Testis (tissue), 2 donors: ENCODE results near the gene UBAC1.

Experiments used
- POLR2A ChIP-seq: fragments of 450-650 bp; IDR thresholded peaks from one replicate; pipeline ENCODE4 v1.6.1; 2017; ENCODE audit warnings: antibody characterized with exemption, mild to moderate bottlenecking, moderate library complexity
- TF ChIP-seq, protein P1 (sequence below), 3 experiments: fragments of 450-650 bp in 2 of 3; fragments of 200-600 bp in 1 of 3; sonication (generic) in 1 of 3; IDR thresholded peaks; one replicate each; pipeline ENCODE4 v1.5.1; 2016 to 2019; ENCODE audit warnings: antibody characterized with exemption in 3 of 3, mild to moderate bottlenecking in 2 of 3, moderate library complexity in 1 of 3

DNA sequence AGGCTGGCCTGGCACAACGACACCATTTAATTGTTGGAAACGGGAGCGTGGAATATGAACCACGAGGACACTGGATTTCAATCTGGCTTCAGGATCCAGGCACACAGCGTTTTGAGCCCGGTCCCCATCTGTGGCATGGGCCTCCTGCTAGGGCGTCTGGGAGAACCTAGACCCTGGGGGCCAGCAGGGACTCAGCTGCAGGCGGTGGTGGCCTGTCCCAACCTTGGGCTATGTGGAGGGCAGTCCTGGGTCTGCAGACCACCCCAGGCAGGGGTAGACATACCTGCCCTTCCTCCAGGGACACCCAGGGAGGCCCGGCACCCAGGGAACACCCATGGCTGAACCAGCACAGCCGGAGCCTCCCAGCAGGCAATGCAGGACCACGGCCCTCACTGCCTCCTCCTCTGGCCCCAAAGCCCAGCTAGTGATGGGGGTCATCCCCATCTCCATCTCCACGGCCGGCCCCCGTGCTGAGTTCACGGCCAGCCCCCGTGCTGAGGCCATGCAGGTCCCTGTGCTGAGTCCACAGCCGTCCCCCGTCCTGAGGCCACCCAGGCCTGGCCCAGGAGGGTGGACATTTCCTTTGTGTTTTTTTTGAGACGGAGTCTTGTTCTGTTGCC, 18.5 kb upstream of the UBAC1 start:
- TF ChIP-seq, protein P1, sequence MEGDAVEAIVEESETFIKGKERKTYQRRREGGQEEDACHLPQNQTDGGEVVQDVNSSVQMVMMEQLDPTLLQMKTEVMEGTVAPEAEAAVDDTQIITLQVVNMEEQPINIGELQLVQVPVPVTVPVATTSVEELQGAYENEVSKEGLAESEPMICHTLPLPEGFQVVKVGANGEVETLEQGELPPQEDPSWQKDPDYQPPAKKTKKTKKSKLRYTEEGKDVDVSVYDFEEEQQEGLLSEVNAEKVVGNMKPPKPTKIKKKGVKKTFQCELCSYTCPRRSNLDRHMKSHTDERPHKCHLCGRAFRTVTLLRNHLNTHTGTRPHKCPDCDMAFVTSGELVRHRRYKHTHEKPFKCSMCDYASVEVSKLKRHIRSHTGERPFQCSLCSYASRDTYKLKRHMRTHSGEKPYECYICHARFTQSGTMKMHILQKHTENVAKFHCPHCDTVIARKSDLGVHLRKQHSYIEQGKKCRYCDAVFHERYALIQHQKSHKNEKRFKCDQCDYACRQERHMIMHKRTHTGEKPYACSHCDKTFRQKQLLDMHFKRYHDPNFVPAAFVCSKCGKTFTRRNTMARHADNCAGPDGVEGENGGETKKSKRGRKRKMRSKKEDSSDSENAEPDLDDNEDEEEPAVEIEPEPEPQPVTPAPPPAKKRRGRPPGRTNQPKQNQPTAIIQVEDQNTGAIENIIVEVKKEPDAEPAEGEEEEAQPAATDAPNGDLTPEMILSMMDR (IDR thresholded peaks at IDR 0.05): no peak
- TF ChIP-seq POLR2A: no peak
